ENCODE measurements around the gene MRPL11.

Gene MRPL11

DNA sequence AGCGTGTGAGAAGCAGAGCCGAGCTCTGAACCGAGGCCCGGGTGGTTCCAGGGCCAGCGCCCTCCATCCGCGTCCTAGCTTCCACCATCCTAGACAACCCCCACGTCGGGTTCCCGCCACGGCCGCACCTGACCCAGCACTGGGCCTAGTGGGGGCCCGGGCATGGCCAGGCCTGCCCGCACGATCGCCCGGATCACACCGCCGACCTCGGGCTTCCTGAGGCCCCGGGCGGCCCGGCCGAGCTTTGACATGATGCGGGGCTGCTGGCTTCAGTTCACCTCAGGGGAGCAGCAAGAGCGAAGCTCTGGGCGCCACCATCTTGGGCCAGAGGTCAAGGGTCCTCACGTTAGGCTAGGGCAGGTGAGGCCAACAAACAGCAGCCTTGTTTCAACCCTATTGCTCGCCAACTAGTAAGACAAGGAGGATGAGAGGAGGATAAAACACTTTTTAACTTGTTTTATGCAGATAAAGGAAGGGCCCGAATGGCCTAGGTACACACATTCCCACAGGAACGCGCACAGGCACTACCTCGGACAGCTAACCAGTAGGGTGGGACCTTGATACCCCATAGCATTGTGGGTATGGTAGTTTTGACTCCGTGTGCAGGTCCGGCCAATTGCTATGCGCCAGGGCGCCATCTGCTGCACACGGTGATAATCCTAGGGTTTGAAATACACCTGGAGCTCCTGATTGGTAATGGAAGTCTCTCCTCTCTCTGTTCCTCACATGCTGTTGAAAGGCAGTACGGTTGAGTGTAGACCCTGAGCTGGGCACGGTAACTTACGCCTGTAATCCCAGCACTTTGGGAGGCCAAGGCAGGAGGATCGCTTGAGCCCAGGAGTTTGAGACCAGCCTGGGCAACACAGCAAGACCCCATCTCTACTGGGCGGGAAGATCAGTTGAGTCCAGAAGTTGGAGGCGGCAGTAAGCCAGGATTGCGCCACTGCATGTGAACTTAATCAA is at the start of gene MRPL11:
TSS of gene MRPL11 (minus strand) at position 345 of the 963 bp plus-strand sequence. CDS start at position 251, 94 bp downstream.
- DNase-seq (ENCODE audit: low read depth): peak; percentile 65

DNA sequence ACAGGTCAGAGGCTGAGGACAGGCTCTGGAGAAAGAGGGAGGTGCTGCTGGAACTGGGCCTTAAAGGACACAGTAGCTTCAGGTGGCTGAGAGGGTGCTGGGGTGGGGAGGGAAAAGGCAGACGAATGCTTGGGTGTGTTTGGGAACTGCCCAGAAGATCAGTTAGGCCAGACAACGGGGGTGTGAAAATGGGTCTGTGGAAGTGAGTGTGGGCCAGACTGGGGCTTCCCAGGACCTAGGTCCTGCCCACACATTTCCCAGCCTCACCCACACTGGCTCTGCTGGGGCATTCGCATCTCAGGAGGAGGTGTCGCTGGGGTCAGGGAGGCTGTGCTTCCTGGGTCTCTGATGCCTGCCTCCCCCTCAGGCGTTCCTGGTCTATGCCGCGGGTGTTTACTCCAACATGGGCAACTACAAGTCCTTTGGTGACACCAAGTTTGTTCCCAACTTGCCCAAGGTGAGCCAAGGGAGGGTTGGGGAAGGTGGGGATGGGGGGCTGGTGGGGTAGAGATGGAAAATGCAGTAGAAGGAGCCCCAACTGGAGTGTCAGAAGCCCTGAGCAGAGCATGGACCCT is 46.2 kb upstream of the MRPL11 start:
- no peak for DNase-seq (ENCODE audit: low read depth)

GRCh38 chr11:66480117-66480938 is 41.7 kb upstream of the MRPL11 start, which contains the start of gene DPP3:
TSS of gene DPP3 (plus strand) at chr11:66480434. CDS start at chr11:66482201, 1,767 bp downstream.
- DNase-seq (ENCODE audit: low read depth): peak; percentile 78

DNA sequence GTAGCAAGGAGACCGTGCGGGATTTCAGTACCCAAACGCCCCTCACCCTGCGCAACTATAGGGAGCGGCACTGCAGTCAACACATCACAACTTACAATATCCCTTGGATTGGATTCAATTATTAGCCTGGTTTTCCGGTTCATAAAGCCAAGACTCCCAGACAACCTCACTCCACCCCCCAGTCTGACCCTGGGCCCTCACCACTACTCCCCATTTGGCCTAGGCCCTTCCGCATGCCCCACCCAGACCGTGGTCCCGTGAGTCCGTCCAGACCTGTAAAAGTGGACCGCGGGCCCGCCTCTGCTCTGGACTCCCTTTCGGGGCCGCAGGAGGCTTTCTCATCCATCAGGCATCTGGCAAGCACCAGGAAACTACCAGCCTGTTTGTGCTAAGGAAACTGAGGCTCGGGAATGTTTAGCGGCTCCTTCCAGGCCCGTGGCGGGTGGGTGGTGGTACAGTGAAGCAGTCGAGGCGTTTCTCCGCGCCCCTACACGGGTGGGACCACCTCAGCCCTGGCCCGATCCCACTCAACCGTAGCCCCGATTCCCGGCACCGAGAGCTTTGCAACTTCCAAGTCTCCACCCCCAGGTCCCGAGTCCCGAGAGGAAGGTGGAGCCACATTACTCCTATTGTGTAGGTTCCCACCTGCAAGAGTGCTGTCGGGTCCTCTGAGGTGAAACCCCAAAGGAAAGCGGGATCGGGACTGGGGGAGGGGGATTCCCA is 40.9 kb upstream of the MRPL11 start:
- no peak for DNase-seq (ENCODE audit: low read depth)

- no peak for DNase-seq (ENCODE audit: low read depth)
These were observed 40.2 kb upstream of the MRPL11 start for GRCh38 chr11:66478729-66479393.

GRCh38 chr11:66477263-66478201 is 38.9 kb upstream of the MRPL11 start:
- DNase-seq (ENCODE audit: low read depth): no peak

DNA sequence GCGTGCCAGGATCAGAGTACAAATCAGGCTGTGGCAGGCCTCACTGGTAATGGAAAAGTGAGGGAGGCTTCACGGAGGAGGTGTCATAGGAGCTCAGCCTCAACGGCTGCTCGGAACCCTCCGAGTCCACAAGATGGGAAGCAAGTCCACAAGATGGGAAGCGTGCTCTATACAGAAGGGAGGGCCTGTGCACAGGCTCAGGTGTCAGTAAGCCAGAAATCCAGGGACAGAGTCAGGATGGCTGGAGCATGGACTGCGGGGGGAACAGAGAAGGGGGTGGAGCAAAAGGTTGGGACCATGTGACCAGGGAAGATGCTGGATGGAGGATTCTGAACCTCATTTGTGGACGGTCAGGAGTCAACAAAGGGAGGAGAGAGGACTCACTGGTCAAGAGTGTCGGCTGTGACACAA is 38.2 kb upstream of the MRPL11 start:
- no peak for DNase-seq (ENCODE audit: low read depth)

GRCh38 chr11:66476173-66476840 is 37.7 kb upstream of the MRPL11 start:
- no peak for DNase-seq (ENCODE audit: low read depth)

- DNase-seq (ENCODE audit: low read depth): no peak
These were observed 36.9 kb upstream of the MRPL11 start for GRCh38 chr11:66475349-66476172.

- no peak for DNase-seq (ENCODE audit: low read depth)
These were observed 35.2 kb upstream of the MRPL11 start for GRCh38 chr11:66473608-66474515.

DNA sequence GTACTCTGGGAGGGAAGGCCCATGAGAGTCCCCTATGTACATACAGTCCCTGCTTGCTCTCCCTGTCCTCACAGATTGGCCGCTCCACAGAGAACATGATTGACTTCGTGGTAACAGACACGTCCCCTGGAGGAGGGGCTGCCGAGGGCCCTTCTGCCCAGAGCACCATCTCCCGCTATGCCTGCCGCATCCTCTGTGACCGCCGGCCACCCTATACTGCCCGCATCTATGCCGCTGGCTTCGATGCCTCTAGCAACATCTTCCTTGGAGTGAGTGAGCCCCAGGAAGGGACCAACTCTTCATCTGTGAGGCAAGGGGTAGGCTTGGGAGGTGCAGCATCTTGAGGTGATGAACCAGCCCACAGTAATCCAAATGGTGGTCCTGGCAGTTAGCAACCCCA is 34.5 kb upstream of the MRPL11 start:
- no peak for DNase-seq (ENCODE audit: low read depth)

DNA sequence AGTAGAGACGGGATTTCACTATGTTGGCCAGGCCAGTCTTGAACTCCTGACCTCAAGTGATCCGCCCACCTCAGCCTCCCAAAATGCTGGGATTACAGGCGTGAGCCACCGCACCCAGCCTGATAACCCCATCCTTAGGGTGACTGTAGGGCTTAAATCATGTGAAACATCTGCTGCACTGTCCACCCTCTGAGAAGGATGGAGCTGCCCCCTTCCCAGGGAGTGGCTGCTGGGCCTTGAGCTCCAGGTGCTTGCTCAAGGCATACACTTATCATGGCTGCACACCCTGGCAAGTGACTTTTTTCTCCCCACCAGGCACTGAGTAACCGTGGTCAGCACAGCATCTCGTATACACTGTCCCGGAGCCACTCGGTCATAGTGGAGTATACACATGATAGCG is 33.4 kb upstream of the MRPL11 start:
- DNase-seq (ENCODE audit: low read depth): no peak

DNA sequence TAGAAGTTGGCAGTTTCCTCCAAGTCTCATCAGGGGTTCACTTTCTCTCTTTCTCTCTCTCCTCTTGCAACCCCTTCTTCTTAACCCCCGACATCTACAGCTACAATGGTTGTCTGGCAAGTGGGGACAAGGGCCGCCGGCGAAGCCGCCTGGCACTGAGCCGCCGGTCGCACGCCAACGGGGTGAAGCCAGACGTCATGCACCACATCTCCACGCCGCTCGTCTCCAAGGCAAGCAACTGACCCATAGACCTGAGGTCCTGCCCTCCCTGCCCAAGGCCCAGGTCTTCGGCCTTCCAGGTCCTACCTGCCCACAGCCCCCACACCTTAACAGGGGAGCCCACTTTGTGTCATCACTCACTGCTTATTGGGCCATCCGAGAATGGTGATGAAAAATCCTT is 32.5 kb upstream of the MRPL11 start:
- no peak for DNase-seq (ENCODE audit: low read depth)

DNA sequence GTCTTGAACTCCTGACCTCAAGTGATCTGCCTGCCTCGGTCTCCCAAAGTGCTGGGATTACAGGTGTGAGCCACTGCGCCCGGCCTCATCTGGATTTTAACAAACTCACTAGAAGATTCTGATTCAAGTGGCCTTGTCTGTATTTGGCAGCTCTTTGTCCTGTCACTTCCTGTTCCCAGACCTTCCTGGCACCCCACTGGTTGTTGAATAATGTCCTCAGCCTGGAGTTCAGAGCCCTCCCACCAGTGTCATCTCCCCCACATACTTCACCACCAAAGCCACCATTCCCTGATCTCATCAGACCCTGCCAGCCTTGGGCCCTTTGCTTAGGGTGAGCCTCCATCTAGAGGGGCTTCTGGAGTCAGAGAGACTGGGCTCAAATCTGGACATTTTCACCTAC is 31.4 kb upstream of the MRPL11 start:
- no peak for DNase-seq (ENCODE audit: low read depth)

GRCh38 chr11:66469441-66469840 is 30.8 kb upstream of the MRPL11 start:
- DNase-seq (ENCODE audit: low read depth): no peak

DNA sequence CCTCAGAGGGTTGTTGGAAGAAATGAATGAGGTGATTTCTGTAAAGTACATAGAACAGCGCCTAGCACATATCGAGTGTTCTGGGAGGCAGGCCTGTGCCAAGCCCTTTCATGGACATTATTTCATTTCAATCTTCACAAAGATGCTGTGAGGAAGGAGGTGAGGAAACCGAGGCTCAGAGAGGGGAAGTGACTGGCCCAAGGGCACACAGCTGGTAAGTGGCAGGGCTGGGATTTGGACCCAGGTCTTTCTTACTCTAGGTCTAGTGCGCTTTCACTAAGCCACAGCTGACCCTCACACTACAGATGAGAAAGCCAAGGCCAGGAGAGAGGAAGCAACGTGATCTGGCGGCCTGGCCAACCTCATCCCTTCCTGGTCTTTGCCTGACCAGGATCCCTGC is 30.0 kb upstream of the MRPL11 start:
- DNase-seq (ENCODE audit: low read depth): no peak

- DNase-seq (ENCODE audit: low read depth): no peak
These were observed 29.1 kb upstream of the MRPL11 start for GRCh38 chr11:66467756-66468155.
